Panc1 (cell line): Measurements from ENCODE around the gene ATP5F1D. TPM values are rescaled to one million over a fixed set of nuclear protein-coding genes. Genes with fewer than 3 reads are reported as not detected.

Experiments
- ATAC-seq: fragments of 200-7000 bp; cut with Tn5 transposase; 2 replicates; pipeline ENCODE4 v1.9.1; 2020; ENCODE audit warnings: mild to moderate bottlenecking, moderate library complexity
- BruUV-seq: library from RNA; stranded (reverse); fragments of 400-500 nt; replicated peaks from 2 replicates; lab custom pipeline; 2021; lab: Mats Ljungman, UMichigan
- CTCF ChIA-PET: fragments of 300-600 bp; sonication (Branson Sonifier 250); formaldehyde crosslinking; loops from one replicate; lab custom pipeline; 2022; ENCODE audit warnings: antibody characterized with exemption; lab: Charles Lee
- POLR2A ChIA-PET: fragments of 300-600 bp; sonication (Branson Sonifier 250); formaldehyde crosslinking; loops from one replicate; lab custom pipeline; 2022; ENCODE audit warnings: antibody characterized with exemption; lab: Charles Lee
- DNase-seq: peaks from one replicate; pipeline ENCODE4 v3.0.0-alpha.2; 2010; ENCODE audit warnings: low read depth, low spot score
- H3K27ac ChIP-seq: 2 replicates; pipeline ENCODE4 v1.5.1; 2011; ENCODE audit warnings: mild to moderate bottlenecking, low read length, inconsistent platforms
- H3K27me3 ChIP-seq: fragments of 200-500 bp; sonication (Bioruptor generic); 2 replicates; pipeline ENCODE4 v1.6.0; 2014; ENCODE audit warnings: low read length, inconsistent platforms; ENCODE audit not compliant: control insufficient read depth, insufficient read depth
- H3K36me3 ChIP-seq: fragments of 200-500 bp; sonication (Bioruptor generic); 2 replicates; pipeline ENCODE4 v1.5.1; 2014; ENCODE audit warnings: inconsistent platforms, mild to moderate bottlenecking, low read length, moderate library complexity; ENCODE audit not compliant: control insufficient read depth, insufficient read depth
- H3K4me1 ChIP-seq: 2 replicates; pipeline ENCODE4 v1.5.1; 2011; ENCODE audit warnings: inconsistent platforms, mild to moderate bottlenecking, low read length, moderate library complexity; ENCODE audit not compliant: control insufficient read depth, insufficient read depth
- H3K4me3 ChIP-seq, 2 experiments: 2 replicates each; pipeline ENCODE4 v1.5.1; 2011 to 2012; ENCODE audit warnings: low read depth in 2 of 2, low read length in 2 of 2, mild to moderate bottlenecking in 2 of 2, inconsistent platforms in 1 of 2, moderate library complexity in 1 of 2
- H3K9me3 ChIP-seq: fragments of 200-500 bp; sonication (Bioruptor generic); 2 replicates; pipeline ENCODE4 v1.5.1; 2014; ENCODE audit warnings: low read depth, mild to moderate bottlenecking, inconsistent platforms, low read length, moderate library complexity; ENCODE audit not compliant: control insufficient read depth, insufficient read depth
- CTCF ChIP-seq: fragments of 450-650 bp; IDR thresholded peaks from 2 replicates; pipeline ENCODE4 v1.5.1; 2017; ENCODE audit warnings: mild to moderate bottlenecking
- POLR2AphosphoS5 ChIP-seq: IDR thresholded peaks from 2 replicates; pipeline ENCODE4 v1.6.1; 2012; ENCODE audit warnings: mild to moderate bottlenecking, low read depth, low read length, moderate library complexity
- REST ChIP-seq, 2 experiments: IDR thresholded peaks; 2 replicates each; pipeline ENCODE4 v1.6.1; 2011 to 2012; ENCODE audit warnings: low read depth in 2 of 2, control low read depth in 1 of 2, low read length in 1 of 2, mild to moderate bottlenecking in 1 of 2, moderate library complexity in 1 of 2; ENCODE audit not compliant: insufficient read depth in 1 of 2
- SIN3A ChIP-seq: IDR thresholded peaks from 2 replicates; pipeline ENCODE4 v1.6.1; 2012; ENCODE audit warnings: low read depth, mild to moderate bottlenecking, low read length, moderate library complexity, borderline replicate concordance; ENCODE audit not compliant: insufficient read depth
- TCF7L2 ChIP-seq: IDR thresholded peaks from 2 replicates; pipeline ENCODE4 v1.6.1; 2011; ENCODE audit warnings: mild to moderate bottlenecking, low read depth, low read length, inconsistent platforms
- in situ Hi-C: cut with HindIII; loops from 2 replicates; pipeline ENCODE4 v1.10.0; 2016; ENCODE audit warnings: low sequenced_read_pairs, low pct_unique_long_range_greater_than_20kb
- intact Hi-C: fragments of 100-400 bp; cut with micrococcal nuclease; formaldehyde crosslinking; loops from one replicate; pipeline ENCODE4 v1.10.0; 2022; ENCODE audit not compliant: unreplicated experiment
- total RNA-seq: library from RNA; stranded (reverse); gene quantifications from one replicate; pipeline ENCODE4 v1.2.1, GENCODE V29; 2021; ENCODE audit not compliant: unreplicated experiment

ATP5F1D gene
- total RNA-seq, 1 experiment from 2014 or later: 218 TPM

- TF ChIP-seq POLR2AphosphoS5 (no peak), CTCF (no peak), TCF7L2 (peak; percentile 88)
- Histone ChIP-seq H3K4me1 (peaks cover 43% of the 10 kb centered on the region), H3K27me3 (no peaks in the 10 kb centered on the region), H3K36me3 (no peaks in the 10 kb centered on the region; the same call in 1 of the 2 replicates), H3K9me3 (no peaks in the 10 kb centered on the region), H3K27ac (peak overlapping the region; percentile 71), H3K4me3 (peak overlapping the region; percentile 45 to 57)
- in situ Hi-C loops (no loop called here), intact Hi-C loops (no loop called here)
- ATAC-seq: peak; percentile 58
- ChIA-PET CTCF (interaction anchor here (0.6 to 2.0 kb wide), 8 partner anchors 9 to 348 kb away, joined by 3 to 46 read pairs (median 6); no protein-coding TSS in a partner anchor), POLR2A (interaction anchor here (0.5 to 0.6 kb wide), 3 partner anchors 14 to 116 kb away, joined by 9 to 11 read pairs (median 10); no protein-coding TSS in a partner anchor)
- no TSS peak for BruUV-seq
- no peak for DNase-seq
These were observed 24.8 kb downstream of the ATP5F1D start for GRCh38 chr19:1266129-1266915.

GRCh38 chr19:1266916-1267476 lies 25.4 kb downstream of the ATP5F1D start:
- POLR2A ChIA-PET: interaction anchor here (0.5 to 0.6 kb wide), 2 partner anchors 15 to 115 kb away, joined by 9 to 11 read pairs; no protein-coding TSS in a partner anchor
- DNase-seq: no peak
- no TSS peak for BruUV-seq
- Histone ChIP-seq H3K9me3 (no peaks in the 10 kb centered on the region), H3K27ac (peak overlapping the region; percentile 57), H3K36me3 (no peaks in the 10 kb centered on the region; the same call in 1 of the 2 replicates), H3K27me3 (no peaks in the 10 kb centered on the region), H3K4me3 (peak overlapping the region; percentile 45 to 57), H3K4me1 (peaks cover 43% of the 10 kb centered on the region)
- CTCF ChIA-PET: interaction anchor here (0.6 to 2.0 kb wide), 8 partner anchors 8 to 348 kb away, joined by 3 to 46 read pairs (median 7); no protein-coding TSS in a partner anchor
- in situ Hi-C loops: no loop called here
- intact Hi-C loops: no loop called here
- TF ChIP-seq REST (IDR thresholded peaks at IDR 0.05; ENCODE audit: insufficient read depth in 1 of 2, low read depth in 2 of 2, low read length in 1 of 2) (no peak), CTCF (peak; percentile 91), POLR2AphosphoS5 (no peak; the same call in 1 of the 2 replicates), SIN3A (0 out of 2 replicates have a peak, but pooled peaks have one; percentile 59)
- peak; percentile 18; the same call in 1 of the 2 replicates for ATAC-seq
